HepG2 (cell line): Measurements from ENCODE around the gene TATDN2. TPM values are rescaled to one million over a fixed set of nuclear protein-coding genes. Genes with fewer than 3 reads are reported as not detected.

ENCODE experiments used
- BORCS8-MEF2B ChIP-seq: sonication (generic); formaldehyde crosslinking; IDR thresholded peaks from 2 replicates; pipeline ENCODE4 v1.8.0; 2022; ENCODE audit warnings: mild to moderate bottlenecking, missing genetic modification reagents
- CAMTA2 ChIP-seq: sonication (generic); formaldehyde crosslinking; IDR thresholded peaks from 2 replicates; pipeline ENCODE4 v1.4.0; 2020; ENCODE audit warnings: mild to moderate bottlenecking, missing genetic modification reagents, borderline replicate concordance
- HES4 ChIP-seq: sonication (generic); formaldehyde crosslinking; IDR thresholded peaks from 2 replicates; pipeline ENCODE4 v1.9.0; 2021; ENCODE audit warnings: mild to moderate bottlenecking, missing genetic modification reagents, borderline replicate concordance
- KDM5A ChIP-seq: fragments of 200-600 bp; sonication (generic); IDR thresholded peaks from 2 replicates; pipeline ENCODE4 v1.7.0; 2018; ENCODE audit warnings: antibody characterized with exemption, mild to moderate bottlenecking, low read length, borderline replicate concordance
- MXD3 ChIP-seq: IDR thresholded peaks from 2 replicates; pipeline ENCODE4 v1.6.1; 2016; ENCODE audit warnings: mild to moderate bottlenecking, missing biosample characterization, missing genetic modification reagents
- NFE2 ChIP-seq: sonication (generic); formaldehyde crosslinking; IDR thresholded peaks from 2 replicates; pipeline ENCODE4 v1.4.0; 2020; ENCODE audit warnings: missing genetic modification reagents
- RARG ChIP-seq: sonication (generic); formaldehyde crosslinking; IDR thresholded peaks from 2 replicates; pipeline ENCODE4 v1.4.0; 2020; ENCODE audit warnings: low read depth, mild to moderate bottlenecking, missing genetic modification reagents
- RFX5 ChIP-seq: IDR thresholded peaks from 2 replicates; pipeline ENCODE4 v1.6.1; 2011; ENCODE audit warnings: low read depth, low read length, improper control_type of control experiment
- SMYD3 ChIP-seq: sonication (generic); formaldehyde crosslinking; IDR thresholded peaks from 2 replicates; pipeline ENCODE4 v1.8.1; 2023; ENCODE audit warnings: mild to moderate bottlenecking, missing genetic modification reagents
- SNAI1 ChIP-seq: sonication (generic); formaldehyde crosslinking; IDR thresholded peaks from 2 replicates; pipeline ENCODE4 v1.5.0; 2020; ENCODE audit warnings: mild to moderate bottlenecking, missing genetic modification reagents, borderline replicate concordance
- TAF1 ChIP-seq: sonication (generic); formaldehyde crosslinking; IDR thresholded peaks from 2 replicates; pipeline ENCODE4 v1.4.0; 2020; ENCODE audit warnings: missing genetic modification reagents
- TBX2 ChIP-seq: sonication (generic); formaldehyde crosslinking; IDR thresholded peaks from 2 replicates; pipeline ENCODE4 v1.5.0; 2020; ENCODE audit warnings: missing genetic modification reagents, mild to moderate bottlenecking, borderline replicate concordance
- ZFP36 ChIP-seq: fragments of 150-350 bp; IDR thresholded peaks from 2 replicates; pipeline ENCODE4 v1.6.1; 2018; ENCODE audit warnings: borderline replicate concordance, low read length, low read depth; ENCODE audit not compliant: partially characterized antibody
- ZMYM4 ChIP-seq: sonication (generic); formaldehyde crosslinking; IDR thresholded peaks from 2 replicates; pipeline ENCODE4 v1.8.1; 2023; ENCODE audit warnings: mild to moderate bottlenecking, missing genetic modification reagents
- ZNF136 ChIP-seq: sonication (generic); formaldehyde crosslinking; IDR thresholded peaks from 2 replicates; pipeline ENCODE4 v1.8.1; 2022; ENCODE audit warnings: low read depth, mild to moderate bottlenecking, moderate library complexity, missing genetic modification reagents
- ZNF224 ChIP-seq: sonication (generic); formaldehyde crosslinking; IDR thresholded peaks from 2 replicates; pipeline ENCODE4 v1.5.0; 2020; ENCODE audit warnings: mild to moderate bottlenecking, missing genetic modification reagents
- ZNF317 ChIP-seq: sonication (generic); formaldehyde crosslinking; IDR thresholded peaks from 2 replicates; pipeline ENCODE4 v1.5.0; 2020; ENCODE audit warnings: mild to moderate bottlenecking, missing genetic modification reagents
- ZNF552 ChIP-seq: sonication (generic); formaldehyde crosslinking; IDR thresholded peaks from 2 replicates; pipeline ENCODE4 v1.9.0; 2022; ENCODE audit warnings: missing genetic modification reagents, mild to moderate bottlenecking, borderline replicate concordance
- ZNF580 ChIP-seq: IDR thresholded peaks from 2 replicates; pipeline ENCODE4 v1.6.1; 2016; ENCODE audit warnings: low read depth, borderline replicate concordance
- ZNF747 ChIP-seq: sonication (generic); formaldehyde crosslinking; IDR thresholded peaks from 2 replicates; pipeline ENCODE4 v1.8.1; 2023; ENCODE audit warnings: missing genetic modification reagents, mild to moderate bottlenecking, borderline replicate concordance
- ZNF788 ChIP-seq: sonication (generic); formaldehyde crosslinking; IDR thresholded peaks from 2 replicates; pipeline ENCODE4 v1.5.0; 2020; ENCODE audit warnings: mild to moderate bottlenecking, missing genetic modification reagents, borderline replicate concordance
- ZNF800 ChIP-seq: sonication (generic); formaldehyde crosslinking; IDR thresholded peaks from 2 replicates; pipeline ENCODE4 v1.4.0; 2020; ENCODE audit warnings: missing genetic modification reagents
- polyA plus RNA-seq, 8 experiments: library from polyadenylated mRNA; depleted of rRNA in 3 of 8; stranded (reverse) in 7 of 8; unstranded in 1 of 8; fragments of >200 nt; fragmentation: Illumina TruSeq in 4 of 8; extraction: Trizol in 4 of 8; gene quantifications; 2 replicates each; pipeline versions ENCODE4 v1.2.1 to v1.2.3, GENCODE V29; 2011 to 2016; ENCODE audit warnings: low read depth in 4 of 8, missing spikeins in 1 of 8, mixed read lengths in 1 of 8; ENCODE audit not compliant: insufficient read depth in 1 of 8
- total RNA-seq, 5 experiments: library from RNA; depleted of rRNA; stranded (reverse); fragments of >200 nt; fragmentation: Illumina TruSeq; extraction: Trizol; gene quantifications; 2 replicates each; pipeline ENCODE4 v1.2.3, GENCODE V29; 2016; ENCODE audit warnings: low read depth in 1 of 5
- TF ChIP-seq, protein P1 (sequence below): sonication (generic); formaldehyde crosslinking; IDR thresholded peaks from 2 replicates; pipeline ENCODE4 v1.9.0; 2022; ENCODE audit warnings: missing genetic modification reagents, mild to moderate bottlenecking, borderline replicate concordance

TATDN2 gene
- total and polyA plus RNA-seq, 2 of the 13 experiments (the other 11 are each of a cell fraction or from before 2014, with no cell fraction given): 12.1 to 21.9 TPM

GRCh38 chr3:10248984-10249748 lies 907 bp downstream of the TATDN2 start (continued):
- TF ChIP-seq ZFP36 (no peak), RARG (CRISPR knock-in tag) (no peak), ZNF788 (0 out of 2 replicates have a peak, but pooled peaks have one; percentile 20), ZNF317 (CRISPR knock-in tag) (peak; percentile 1; the same call in 1 of the 2 replicates), ZNF800 (CRISPR knock-in tag) (0 out of 2 replicates have a peak, but pooled peaks have one; percentile 29), NFE2 (CRISPR knock-in tag) (no peak), ZNF747 (CRISPR knock-in tag) (0 out of 2 replicates have a peak, but pooled peaks have one; percentile 48), KDM5A (peak; percentile 9; the same call in 1 of the 2 replicates), TBX2 (peak; percentile 36; the same call in 1 of the 2 replicates), CAMTA2 (peak; percentile 80; the same call in 1 of the 2 replicates), TAF1 (peak; percentile 40; the same call in 1 of the 2 replicates), ZMYM4 (CRISPR knock-in tag) (no peak), SMYD3 (CRISPR knock-in tag) (no peak), HES4 (CRISPR knock-in tag) (0 out of 2 replicates have a peak, but pooled peaks have one; percentile 61), ZNF136 (no peak), MXD3 (CRISPR knock-in tag) (0 out of 2 replicates have a peak, but pooled peaks have one; percentile 14), ZNF580 (0 out of 2 replicates have a peak, but pooled peaks have one; percentile 2), RFX5 (no peak), SNAI1 (CRISPR knock-in tag) (no peak), BORCS8-MEF2B (CRISPR knock-in tag) (no peak), ZNF224 (CRISPR knock-in tag) (peak; percentile 44; the same call in 1 of the 2 replicates), ZNF552 (CRISPR knock-in tag) (no peak)
- TF ChIP-seq, protein P1, sequence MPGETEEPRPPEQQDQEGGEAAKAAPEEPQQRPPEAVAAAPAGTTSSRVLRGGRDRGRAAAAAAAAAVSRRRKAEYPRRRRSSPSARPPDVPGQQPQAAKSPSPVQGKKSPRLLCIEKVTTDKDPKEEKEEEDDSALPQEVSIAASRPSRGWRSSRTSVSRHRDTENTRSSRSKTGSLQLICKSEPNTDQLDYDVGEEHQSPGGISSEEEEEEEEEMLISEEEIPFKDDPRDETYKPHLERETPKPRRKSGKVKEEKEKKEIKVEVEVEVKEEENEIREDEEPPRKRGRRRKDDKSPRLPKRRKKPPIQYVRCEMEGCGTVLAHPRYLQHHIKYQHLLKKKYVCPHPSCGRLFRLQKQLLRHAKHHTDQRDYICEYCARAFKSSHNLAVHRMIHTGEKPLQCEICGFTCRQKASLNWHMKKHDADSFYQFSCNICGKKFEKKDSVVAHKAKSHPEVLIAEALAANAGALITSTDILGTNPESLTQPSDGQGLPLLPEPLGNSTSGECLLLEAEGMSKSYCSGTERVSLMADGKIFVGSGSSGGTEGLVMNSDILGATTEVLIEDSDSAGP (CRISPR knock-in tag): peak; percentile 33; the same call in 1 of the 2 replicates
